ENCODE measurements around the gene MEF2A.

MEF2A gene

DNA sequence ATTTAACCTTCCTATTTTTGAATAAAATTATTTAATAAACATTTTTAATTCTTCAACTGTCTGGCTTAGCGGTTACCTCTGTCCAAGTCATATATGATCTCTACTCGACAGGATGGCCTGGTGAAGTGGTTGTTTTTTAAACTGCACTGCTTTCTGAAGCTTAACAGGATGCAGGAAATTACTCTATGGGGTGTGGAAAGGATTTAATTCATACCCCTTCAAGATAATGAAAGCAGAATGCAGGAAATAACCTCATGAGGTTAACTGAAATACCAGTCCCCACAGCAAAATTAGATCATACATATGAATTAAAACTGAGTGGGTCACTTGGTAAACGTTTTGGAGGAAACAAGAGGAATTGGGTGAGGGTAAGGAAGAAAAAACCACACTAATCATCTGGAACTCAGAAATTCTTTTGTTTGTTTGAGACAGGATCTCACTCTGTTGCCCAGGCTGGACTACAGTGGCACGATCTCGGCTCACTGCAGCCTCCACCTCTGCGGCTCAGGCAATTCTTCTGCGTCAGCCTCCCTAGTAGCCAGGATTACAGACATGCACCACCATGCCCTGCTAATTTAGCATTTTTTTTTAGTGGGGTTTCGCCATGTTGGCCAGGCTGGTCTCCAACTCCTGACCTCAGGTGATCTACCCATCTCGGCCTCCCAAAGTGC is 117.4 kb downstream of the MEF2A start:
- no peak for DNase-seq
- H3K9me3 Mint-ChIP-seq = no peaks in the 10 kb centered on the region
- peaks cover 5% of the 10 kb centered on the region for H3K36me3 Mint-ChIP-seq (ENCODE audit: insufficient read depth)
- H3K4me1 Mint-ChIP-seq (ENCODE audit: low read depth in 2 of 2) = peaks cover 4 to 9% of the 10 kb centered on the region in 2 donors
- H3K27me3 Mint-ChIP-seq = no peaks in the 10 kb centered on the region
- peak; percentile 24 for ATAC-seq (replicated peaks)
- H3K27ac Mint-ChIP-seq = peak overlapping the region in 1 of 2 donors; percentile 67
- H3K4me3 Mint-ChIP-seq = no peak overlapping the region

DNA sequence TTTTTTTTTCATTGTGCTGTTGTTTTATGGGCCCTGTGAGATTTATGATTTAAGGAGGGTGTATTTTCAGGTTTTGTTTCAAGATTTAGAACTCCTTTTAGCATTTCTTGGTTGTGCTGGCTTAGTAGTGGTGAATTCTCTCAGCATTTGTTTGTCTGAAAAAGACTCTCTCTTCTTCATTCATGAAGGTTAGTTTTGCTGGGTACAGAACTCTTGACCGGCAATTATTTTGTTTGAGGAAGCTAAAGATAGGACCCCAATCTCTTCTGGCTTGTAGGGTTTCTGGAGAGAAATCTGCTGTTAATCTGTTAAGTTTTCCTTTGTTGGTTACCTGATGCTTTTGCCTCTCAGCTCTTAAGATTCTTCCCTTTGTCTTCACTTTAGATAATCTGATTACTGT is 120.5 kb downstream of the MEF2A start:
- peaks cover 6 to 9% of the 10 kb centered on the region in 2 donors for H3K4me1 Mint-ChIP-seq (ENCODE audit: low read depth in 2 of 2)
- no peaks in the 10 kb centered on the region for H3K27me3 Mint-ChIP-seq
- DNase-seq (no peak), ATAC-seq (replicated peaks) (no peak)
- no peak overlapping the region for H3K27ac Mint-ChIP-seq
- H3K36me3 Mint-ChIP-seq (ENCODE audit: insufficient read depth) = peaks cover 11% of the 10 kb centered on the region
- no peak overlapping the region for H3K4me3 Mint-ChIP-seq
- H3K9me3 Mint-ChIP-seq = no peaks in the 10 kb centered on the region

DNA sequence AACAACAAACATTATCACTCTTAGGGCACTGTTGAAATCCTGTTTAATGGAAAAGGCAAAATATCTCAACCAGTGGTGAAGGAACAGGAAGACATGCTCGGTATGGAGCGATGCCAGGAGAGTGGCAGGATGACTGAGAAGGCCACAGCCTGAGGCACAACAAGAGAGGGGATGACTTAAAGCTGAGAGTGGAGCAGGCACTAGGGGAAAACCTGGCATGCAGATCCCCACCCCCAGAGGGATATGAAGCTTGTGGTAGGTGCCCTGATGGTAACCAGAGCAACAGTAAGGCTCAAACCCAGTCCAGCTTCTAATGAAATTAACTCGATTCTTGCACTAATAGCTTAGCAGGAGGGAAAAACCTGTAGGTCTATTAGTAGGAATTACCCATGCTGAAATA is 127.0 kb downstream of the MEF2A start:
- H3K4me3 Mint-ChIP-seq = no peak overlapping the region
- H3K36me3 Mint-ChIP-seq (ENCODE audit: insufficient read depth) = peaks cover 23% of the 10 kb centered on the region
- H3K27me3 Mint-ChIP-seq = no peaks in the 10 kb centered on the region
- peak overlapping the region in 1 of 2 donors; percentile 20 for H3K27ac Mint-ChIP-seq
- DNase-seq (no peak), ATAC-seq (replicated peaks) (no peak)
- peaks cover 0 to 2% of the 10 kb centered on the region in 2 donors for H3K4me1 Mint-ChIP-seq (ENCODE audit: low read depth in 2 of 2)
- no peaks in the 10 kb centered on the region for H3K9me3 Mint-ChIP-seq

DNA sequence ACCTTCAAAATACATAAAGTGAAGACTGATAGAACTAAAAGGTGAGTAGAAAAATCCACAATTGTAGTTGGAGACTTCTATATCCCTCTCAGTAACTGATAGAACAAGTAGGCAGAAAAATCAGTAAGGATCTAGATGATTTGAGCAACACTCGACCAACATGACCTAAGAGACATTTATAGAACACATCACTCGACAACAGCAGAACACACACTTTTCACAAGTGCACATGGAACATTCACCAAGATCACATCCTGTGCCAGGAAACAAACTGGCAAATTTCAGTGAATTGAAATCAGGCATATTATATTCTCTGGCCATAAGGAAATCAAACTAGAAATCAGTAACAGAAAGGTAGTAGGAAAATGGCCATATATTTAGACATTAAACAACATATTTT is 130.3 kb downstream of the MEF2A start:
- no peak overlapping the region for H3K27ac Mint-ChIP-seq

DNA sequence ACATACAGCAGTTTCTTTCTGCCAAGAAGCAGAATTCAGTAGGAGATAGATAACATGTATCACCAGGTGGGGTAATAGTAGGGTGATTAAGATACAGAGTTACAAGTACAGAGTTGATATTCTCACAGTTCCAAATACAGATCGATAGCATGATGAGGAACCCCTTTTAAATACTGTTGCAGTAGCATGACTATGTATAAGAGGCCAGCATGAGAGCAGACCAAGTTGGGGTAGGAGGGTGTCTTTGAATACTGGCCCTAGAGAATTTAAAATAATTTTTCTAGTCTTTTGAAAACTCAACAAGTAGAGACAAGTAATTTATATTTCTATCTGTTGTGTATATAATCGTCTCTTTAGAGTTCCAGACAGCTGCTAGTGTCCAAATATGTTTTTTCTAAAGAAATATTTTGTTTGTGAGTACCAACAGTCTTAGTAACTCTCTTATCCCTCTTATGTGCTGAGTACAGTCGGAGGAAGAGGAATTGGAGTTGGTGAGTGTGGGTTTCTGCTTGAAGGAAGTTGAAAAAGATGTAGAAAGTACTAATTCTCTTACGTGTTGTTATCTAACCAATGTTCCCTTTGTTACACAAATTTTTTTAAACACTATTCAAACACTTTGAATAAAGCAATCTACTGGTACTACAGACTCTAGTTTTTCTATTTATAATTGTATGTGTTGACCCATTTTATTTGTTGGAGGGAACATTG is 137.3 kb downstream of the MEF2A start:
- DNase-seq (no peak), ATAC-seq (replicated peaks) (no peak)
- H3K4me3 Mint-ChIP-seq = no peak overlapping the region

More for the DNA sequence above, 130.3 kb downstream of the MEF2A start:
- H3K27me3 Mint-ChIP-seq = no peaks in the 10 kb centered on the region
- H3K36me3 Mint-ChIP-seq (ENCODE audit: insufficient read depth) = peaks cover 19% of the 10 kb centered on the region
- no peaks in the 10 kb centered on the region for H3K4me1 Mint-ChIP-seq (ENCODE audit: low read depth in 2 of 2)
- ATAC-seq (replicated peaks) = no peak
- no peaks in the 10 kb centered on the region for H3K9me3 Mint-ChIP-seq
- no peak for DNase-seq
- no peak overlapping the region for H3K4me3 Mint-ChIP-seq

DNA sequence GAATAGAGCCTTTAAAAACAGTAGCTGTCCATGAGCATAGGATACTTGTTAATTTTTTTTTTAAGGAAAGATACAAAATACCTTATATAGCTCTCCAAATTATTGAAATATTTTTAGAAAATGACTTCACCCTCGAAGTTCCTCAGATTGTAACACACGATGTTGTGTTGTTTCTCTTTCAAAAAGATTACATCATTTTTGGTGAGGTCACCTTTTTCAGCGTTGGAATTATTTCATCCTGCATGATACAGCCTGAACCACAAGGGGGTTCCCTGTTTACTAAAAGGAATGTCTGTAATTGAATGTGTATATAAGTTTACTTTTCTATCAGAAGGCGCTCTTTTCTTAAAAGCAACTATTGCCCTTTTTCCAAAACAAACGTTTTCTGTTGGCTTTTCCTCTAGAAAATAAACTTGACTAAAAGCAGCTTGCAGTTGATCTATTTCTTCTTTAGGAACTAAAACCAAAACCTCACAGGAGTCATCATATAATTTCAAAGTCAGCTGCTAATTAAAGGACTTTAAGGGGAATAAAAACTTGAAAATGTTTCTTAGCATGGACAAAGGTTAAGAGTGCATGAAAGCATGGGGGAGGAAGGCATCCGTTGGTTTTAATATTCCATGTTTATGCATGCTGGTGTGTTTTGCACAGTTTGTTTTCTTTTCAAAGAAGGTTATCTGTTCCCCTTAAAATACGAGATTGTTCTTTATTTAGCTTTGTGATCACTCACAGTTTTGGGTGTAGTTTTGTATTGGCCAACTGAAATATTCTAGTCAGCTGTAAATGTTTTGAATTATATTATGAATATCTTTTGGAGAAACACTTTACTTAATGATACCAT is 138.0 kb downstream of the MEF2A start:
- peak; percentile 58 for ATAC-seq (replicated peaks)
- Mint-ChIP-seq H3K36me3 (ENCODE audit: insufficient read depth) (peaks cover 4% of the 10 kb centered on the region), H3K27ac (no peak overlapping the region), H3K27me3 (no peaks in the 10 kb centered on the region), H3K4me1 (ENCODE audit: low read depth in 2 of 2) (peaks cover 0 to 6% of the 10 kb centered on the region in 2 donors), H3K9me3 (no peaks in the 10 kb centered on the region), H3K4me3 (no peak overlapping the region)
- no peak for DNase-seq

More for the DNA sequence above, 137.3 kb downstream of the MEF2A start:
- H3K9me3 Mint-ChIP-seq = no peaks in the 10 kb centered on the region
- no peaks in the 10 kb centered on the region for H3K36me3 Mint-ChIP-seq (ENCODE audit: insufficient read depth)
- H3K4me1 Mint-ChIP-seq (ENCODE audit: low read depth in 2 of 2) = peaks cover 0 to 6% of the 10 kb centered on the region in 2 donors
- peak overlapping the region in 1 of 2 donors; percentile 5 for H3K27ac Mint-ChIP-seq
- no peaks in the 10 kb centered on the region for H3K27me3 Mint-ChIP-seq

DNA sequence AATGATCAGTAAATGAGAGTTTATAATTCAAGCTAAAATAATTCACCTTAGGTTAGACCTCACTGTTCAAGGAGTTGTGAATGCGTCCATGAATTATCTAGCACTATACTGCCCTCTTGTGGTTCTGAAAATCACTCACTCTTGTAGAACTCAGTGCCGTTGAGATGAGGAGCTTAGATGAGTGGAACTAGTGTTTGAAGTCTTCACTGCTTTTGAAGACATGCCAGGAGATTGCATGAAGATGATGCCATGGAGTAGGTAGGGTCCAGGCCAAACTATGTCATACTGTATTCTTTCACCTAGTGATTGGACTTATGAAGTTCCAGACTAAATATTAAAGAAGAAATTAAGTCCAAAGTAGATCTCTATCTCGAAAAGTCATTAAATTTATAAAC is 138.7 kb downstream of the MEF2A start:
- DNase-seq (peak; percentile 40 to 45 (median 40)), ATAC-seq (replicated peaks) (peak; percentile 86)
- peaks cover 0 to 6% of the 10 kb centered on the region in 2 donors for H3K4me1 Mint-ChIP-seq (ENCODE audit: low read depth in 2 of 2)
- no peaks in the 10 kb centered on the region for H3K27me3 Mint-ChIP-seq
- H3K4me3 Mint-ChIP-seq = no peak overlapping the region
- no peaks in the 10 kb centered on the region for H3K9me3 Mint-ChIP-seq
- peaks cover 4% of the 10 kb centered on the region for H3K36me3 Mint-ChIP-seq (ENCODE audit: insufficient read depth)
- no peak overlapping the region for H3K27ac Mint-ChIP-seq

DNA sequence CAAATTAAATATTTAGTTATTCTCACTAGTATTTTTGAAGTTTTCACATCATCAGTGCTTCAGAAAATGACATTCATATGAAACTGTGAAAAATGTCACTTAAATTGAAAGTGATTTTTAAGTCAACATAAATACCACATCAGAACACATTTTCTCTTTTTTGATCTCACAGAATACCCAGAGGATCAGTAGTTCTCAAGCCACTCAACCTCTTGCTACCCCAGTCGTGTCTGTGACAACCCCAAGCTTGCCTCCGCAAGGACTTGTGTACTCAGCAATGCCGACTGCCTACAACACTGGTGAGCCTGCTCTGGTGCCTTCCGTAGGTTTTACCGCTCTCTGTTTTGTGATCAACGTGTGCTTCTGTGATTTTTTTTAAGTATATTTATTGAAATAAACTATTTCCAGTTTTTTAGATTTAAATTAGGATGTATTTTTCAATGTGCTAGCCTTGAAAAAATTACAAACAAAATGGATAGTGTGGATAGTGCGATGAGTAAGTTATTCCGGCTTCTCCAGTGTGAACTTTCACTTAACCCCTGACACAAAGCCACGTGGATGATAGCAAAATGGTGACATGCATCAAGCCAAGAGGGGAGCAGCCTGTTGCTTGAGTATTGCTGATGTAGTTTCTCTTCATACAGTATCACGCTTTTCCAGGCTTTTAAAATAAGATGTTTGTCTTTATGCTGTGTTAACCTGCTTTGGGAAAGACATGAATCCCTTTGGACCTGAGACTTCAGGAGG is 140.9 kb downstream of the MEF2A start:
- peaks cover 0 to 7% of the 10 kb centered on the region in 2 donors for H3K4me1 Mint-ChIP-seq (ENCODE audit: low read depth in 2 of 2)
- no peaks in the 10 kb centered on the region for H3K9me3 Mint-ChIP-seq

DNA sequence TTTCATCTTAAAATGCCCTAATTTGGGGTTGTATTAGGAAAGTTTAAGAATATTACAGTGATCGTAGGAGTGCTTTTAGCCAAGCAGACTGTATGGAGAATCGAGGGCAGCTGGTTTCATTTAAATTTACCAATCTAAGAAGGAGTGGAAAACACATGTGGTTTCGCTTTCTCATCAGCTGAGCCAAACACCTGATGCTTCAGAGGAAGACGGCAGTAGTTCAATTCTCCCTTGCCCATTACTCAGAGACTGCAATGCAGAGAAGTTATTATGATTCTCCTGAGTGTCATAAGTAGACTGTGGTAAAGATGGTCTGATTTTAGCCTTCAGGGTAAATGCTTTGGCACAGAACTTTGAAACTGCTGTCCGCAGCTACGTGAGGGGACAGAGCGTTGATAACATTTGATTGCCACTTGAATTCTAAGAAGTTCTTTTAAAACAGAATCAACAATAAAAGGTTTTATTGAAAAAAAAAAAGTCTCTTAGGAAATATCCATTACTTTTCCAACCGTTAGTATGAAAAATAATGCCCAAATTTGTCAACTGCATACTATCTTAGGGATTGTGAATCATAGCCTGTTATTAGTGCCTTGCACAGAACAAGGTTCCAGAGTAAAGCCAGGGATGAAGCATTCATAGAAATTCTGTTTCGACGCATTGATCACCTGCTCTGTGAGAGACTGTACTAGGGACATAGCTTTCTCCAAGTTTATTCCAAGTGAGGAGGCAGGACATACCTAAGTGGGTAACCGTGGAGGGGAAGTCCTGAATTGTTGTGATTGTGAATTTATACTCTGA is 141.9 kb downstream of the MEF2A start:
- Mint-ChIP-seq H3K36me3 (ENCODE audit: insufficient read depth) (peaks cover 17% of the 10 kb centered on the region), H3K27me3 (no peaks in the 10 kb centered on the region), H3K4me1 (ENCODE audit: low read depth in 2 of 2) (peaks cover 4 to 11% of the 10 kb centered on the region in 2 donors), H3K9me3 (no peaks in the 10 kb centered on the region), H3K4me3 (peak overlapping the region; percentile 42 to 69), H3K27ac (no peak overlapping the region)
- ATAC-seq (replicated peaks) (peak; percentile 19), DNase-seq (no peak)

More for the DNA sequence above, 140.9 kb downstream of the MEF2A start:
- DNase-seq (no peak), ATAC-seq (replicated peaks) (peak; percentile 33)
- H3K36me3 Mint-ChIP-seq (ENCODE audit: insufficient read depth) = peaks cover 14% of the 10 kb centered on the region
- no peaks in the 10 kb centered on the region for H3K27me3 Mint-ChIP-seq
- H3K27ac Mint-ChIP-seq = no peak overlapping the region
- peak overlapping the region; percentile 42 to 69 for H3K4me3 Mint-ChIP-seq

DNA sequence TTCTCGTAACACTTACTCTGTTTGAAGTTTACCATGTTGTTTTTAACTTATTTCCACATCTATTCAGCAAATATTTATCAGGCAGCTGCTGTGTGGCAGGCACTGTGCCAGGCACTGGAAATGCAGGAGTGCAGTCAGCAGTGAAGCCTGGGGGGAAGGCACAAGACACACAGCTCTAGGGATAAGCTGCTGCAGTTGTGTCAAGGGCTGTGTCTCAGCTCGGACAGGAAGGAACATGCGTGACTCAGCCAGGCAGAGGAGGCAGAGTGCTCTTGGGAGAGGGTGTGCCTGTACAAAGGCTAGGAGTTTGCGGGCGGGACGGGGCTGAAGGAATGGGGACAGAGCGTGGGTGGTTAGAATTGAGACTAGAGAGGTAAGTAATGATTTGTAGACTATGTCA is 142.8 kb downstream of the MEF2A start:
- Mint-ChIP-seq H3K4me1 (ENCODE audit: low read depth in 2 of 2) (peaks cover 4 to 11% of the 10 kb centered on the region in 2 donors), H3K36me3 (ENCODE audit: insufficient read depth) (peaks cover 17% of the 10 kb centered on the region), H3K9me3 (no peaks in the 10 kb centered on the region), H3K27me3 (no peaks in the 10 kb centered on the region), H3K27ac (peak overlapping the region; percentile 1 to 39), H3K4me3 (no peak overlapping the region)
- ATAC-seq (replicated peaks) = no peak
- DNase-seq = no peak

DNA sequence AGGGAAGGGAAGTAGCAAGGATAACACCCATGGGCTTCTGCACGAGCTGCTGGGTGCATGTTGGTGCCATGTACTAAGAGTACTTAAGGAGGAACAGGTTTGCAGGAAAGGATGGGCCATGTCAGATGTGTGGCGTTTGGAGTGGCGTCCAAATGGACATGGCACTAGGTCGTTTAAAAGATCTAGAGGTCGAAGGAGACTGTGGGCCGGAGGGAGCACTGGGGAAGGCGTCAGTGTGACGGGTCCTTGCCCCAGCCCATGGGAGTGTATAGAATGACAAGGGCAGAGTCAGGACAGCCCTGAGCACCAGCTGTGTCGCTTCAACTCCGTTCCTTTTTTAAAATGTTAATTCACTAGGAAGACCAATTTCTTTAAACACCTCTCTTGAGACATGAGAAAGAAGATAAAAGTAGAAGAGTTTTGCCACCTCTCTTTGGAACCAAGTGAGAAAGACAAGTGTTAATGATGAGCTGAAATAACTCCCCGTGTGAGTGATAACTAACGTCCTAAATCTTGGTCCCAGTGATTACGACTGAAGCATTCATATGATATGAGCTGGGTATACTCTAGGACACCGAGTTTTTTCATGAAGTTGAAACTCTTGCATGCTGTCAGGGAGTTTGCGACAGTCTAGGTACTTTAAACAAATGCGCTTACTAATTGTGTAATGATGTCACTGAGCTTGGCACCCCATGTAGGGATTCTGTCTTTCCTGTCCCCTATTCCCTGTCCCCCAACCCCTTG is 143.6 kb downstream of the MEF2A start:
- peaks cover 4 to 11% of the 10 kb centered on the region in 2 donors for H3K4me1 Mint-ChIP-seq (ENCODE audit: low read depth in 2 of 2)
- ATAC-seq (replicated peaks) (no peak), DNase-seq (no peak)
- peaks cover 17% of the 10 kb centered on the region for H3K36me3 Mint-ChIP-seq (ENCODE audit: insufficient read depth)
- H3K27me3 Mint-ChIP-seq = no peaks in the 10 kb centered on the region
- H3K4me3 Mint-ChIP-seq = no peak overlapping the region
- no peaks in the 10 kb centered on the region for H3K9me3 Mint-ChIP-seq
- H3K27ac Mint-ChIP-seq = peak overlapping the region; percentile 1 to 39

DNA sequence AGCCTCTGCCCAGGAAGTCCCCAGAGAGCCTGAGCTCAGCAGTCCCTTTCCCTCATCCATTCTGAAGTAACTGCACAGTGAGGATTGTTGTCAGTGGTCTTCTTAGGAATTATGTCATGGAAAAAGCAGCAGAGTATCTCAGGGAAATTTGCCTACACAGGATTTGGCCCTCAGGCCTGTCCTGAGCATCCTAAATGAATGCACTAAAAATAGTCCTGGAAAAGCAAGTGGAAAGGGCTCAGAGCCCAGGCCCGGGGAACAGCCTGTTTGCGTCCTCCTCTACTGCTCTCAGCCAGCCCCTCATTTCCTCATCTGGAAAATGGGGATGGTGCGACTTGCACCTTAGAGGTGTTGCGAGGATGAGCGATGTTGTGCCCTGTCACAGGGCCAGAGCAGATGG is 145.8 kb downstream of the MEF2A start:
- DNase-seq (no peak), ATAC-seq (replicated peaks) (no peak)
- Mint-ChIP-seq H3K27ac (peak overlapping the region in 1 of 2 donors; percentile 57), H3K36me3 (ENCODE audit: insufficient read depth) (peaks cover 17% of the 10 kb centered on the region), H3K27me3 (no peaks in the 10 kb centered on the region), H3K9me3 (no peaks in the 10 kb centered on the region), H3K4me1 (ENCODE audit: low read depth in 2 of 2) (peaks cover 4 to 12% of the 10 kb centered on the region in 2 donors), H3K4me3 (no peak overlapping the region)
